Ishikawa (cell line): ENCODE measurements around the gene SOCS3.
A peak's percentile ranks its signal among the peaks of the same experiment; 100 is the strongest.

Experiments
- CEBPB ChIP-seq: IDR thresholded peaks from 2 replicates; pipeline ENCODE4 v1.6.1; 2012
- CREB1 ChIP-seq: IDR thresholded peaks from 2 replicates; pipeline ENCODE4 v1.6.1; 2012; ENCODE audit warnings: low read depth
- EGR1 ChIP-seq: IDR thresholded peaks from 2 replicates; pipeline ENCODE4 v1.6.1; 2012
- EP300 ChIP-seq: IDR thresholded peaks from 2 replicates; pipeline ENCODE4 v1.6.1; 2012; ENCODE audit warnings: borderline replicate concordance
- FOXM1 ChIP-seq: IDR thresholded peaks from 2 replicates; pipeline ENCODE4 v1.6.1; 2012; ENCODE audit warnings: low read depth, borderline replicate concordance
- MAX ChIP-seq: IDR thresholded peaks from 2 replicates; pipeline ENCODE4 v1.6.1; 2012
- NFIC ChIP-seq: IDR thresholded peaks from 2 replicates; pipeline ENCODE4 v1.6.1; 2012
- RAD21 ChIP-seq: IDR thresholded peaks from 2 replicates; pipeline ENCODE4 v1.6.1; 2012; ENCODE audit warnings: low read depth
- REST ChIP-seq: IDR thresholded peaks from 2 replicates; pipeline ENCODE4 v1.6.1; 2012; ENCODE audit warnings: low read depth, mild to moderate bottlenecking
- TAF1 ChIP-seq: IDR thresholded peaks from 2 replicates; pipeline ENCODE4 v1.6.1; 2012; ENCODE audit warnings: low read depth, mild to moderate bottlenecking
- TCF12 ChIP-seq: IDR thresholded peaks from 2 replicates; pipeline ENCODE4 v1.6.1; 2012; ENCODE audit warnings: low read depth
- TEAD4 ChIP-seq: IDR thresholded peaks from 2 replicates; pipeline ENCODE4 v1.6.1; 2012
- USF1 ChIP-seq: IDR thresholded peaks from 2 replicates; pipeline ENCODE4 v1.6.1; 2012
- YY1 ChIP-seq: IDR thresholded peaks from 2 replicates; pipeline ENCODE4 v1.6.1; 2012; ENCODE audit warnings: low read depth
- ZBTB7A ChIP-seq: IDR thresholded peaks from 2 replicates; pipeline ENCODE4 v1.6.1; 2012; ENCODE audit warnings: low read depth

SOCS3 gene

GRCh38 chr17:78379131-78379491, 19.2 kb upstream of the SOCS3 start:
- TF ChIP-seq USF1 = no peak
- TF ChIP-seq YY1 = no peak
- no peak for TF ChIP-seq CREB1
- TF ChIP-seq TEAD4 = no peak
- TF ChIP-seq FOXM1 = no peak
- TF ChIP-seq CEBPB = no peak
- no peak for TF ChIP-seq REST
- no peak for TF ChIP-seq TAF1
- no peak for TF ChIP-seq RAD21
- TF ChIP-seq TCF12 = no peak
- no peak for TF ChIP-seq EGR1
- no peak for TF ChIP-seq EP300

GRCh38 chr17:78378225-78379130, 18.6 kb upstream of the SOCS3 start, which contains the start of gene PGS1:
PGS1 (plus strand) TSS chr17:78378649; CDS start chr17:78378666, 17 bp downstream.
- TF ChIP-seq TEAD4 = 0 out of 2 replicates have a peak, but pooled peaks have one; percentile 17
- TF ChIP-seq CEBPB = no peak; the same call in 1 of the 2 replicates
- TF ChIP-seq MAX = peak; percentile 83
- TF ChIP-seq CREB1 = no peak
- TF ChIP-seq NFIC = peak; percentile 35; the same call in 1 of the 2 replicates
- peak; percentile 93 for TF ChIP-seq TAF1
- TF ChIP-seq FOXM1 = no peak
- peak; percentile 59; the same call in 1 of the 2 replicates for TF ChIP-seq EP300
- TF ChIP-seq EGR1 = peak; percentile 46; the same call in 1 of the 2 replicates
- peak; percentile 82 for TF ChIP-seq TCF12
- TF ChIP-seq YY1 = peak; percentile 93
- 0 out of 2 replicates have a peak, but pooled peaks have one; percentile 9 for TF ChIP-seq REST

- TF ChIP-seq MAX (no peak), CREB1 (no peak), YY1 (no peak), NFIC (no peak), CEBPB (no peak)
Measured at GRCh38 chr17:78377858-78378224, 18.0 kb upstream of the SOCS3 start.

- TF ChIP-seq FOXM1 = no peak
- no peak for TF ChIP-seq ZBTB7A
- TF ChIP-seq EP300 = no peak
- no peak for TF ChIP-seq TEAD4
Measured at GRCh38 chr17:78376161-78376560, 16.3 kb upstream of the SOCS3 start.

- TF ChIP-seq RAD21 (no peak), MAX (no peak), YY1 (no peak), TAF1 (no peak), EP300 (no peak), TEAD4 (no peak), CREB1 (no peak), FOXM1 (no peak), NFIC (no peak)
Measured at GRCh38 chr17:78375401-78376151, 15.7 kb upstream of the SOCS3 start.

GRCh38 chr17:78374631-78375274, 14.9 kb upstream of the SOCS3 start:
- TF ChIP-seq YY1 = no peak
- TF ChIP-seq TAF1 = no peak
